Keratinocyte (primary cell): Measurements from ENCODE around the gene SLC39A13. TPM values are rescaled to one million over a fixed set of nuclear protein-coding genes. Genes with fewer than 3 reads are reported as not detected.

Experiments used
- DNase-seq: peaks from one replicate; pipeline ENCODE4 v3.0.0-alpha.2; 2011; ENCODE audit warnings: low read depth, missing footprints, low spot score
- FAIRE-seq: peaks from 2 replicates; lab custom pipeline; 2011; peaks lifted over from hg19 to GRCh38; lab: Jason Lieb, UNC
- H2AFZ ChIP-seq: 2 replicates; pipeline ENCODE4 v1.6.0; 2012; ENCODE audit warnings: low read length, control low read depth, inconsistent platforms; ENCODE audit not compliant: control insufficient read depth
- H3K27ac ChIP-seq: 2 replicates; pipeline ENCODE4 v1.5.1; 2011; ENCODE audit warnings: low read length; ENCODE audit not compliant: control insufficient read depth, insufficient read depth
- H3K27me3 ChIP-seq: 3 replicates; pipeline ENCODE4 v1.6.0; 2011; ENCODE audit warnings: low read length; ENCODE audit not compliant: control insufficient read depth, insufficient read depth; ENCODE audit errors: extremely low read depth
- H3K36me3 ChIP-seq, 2 experiments: 2 replicates in 1 of 2; 3 replicates in 1 of 2; pipeline ENCODE4 v1.5.1; 2011; ENCODE audit warnings: low read length in 2 of 2, mild to moderate bottlenecking in 1 of 2; ENCODE audit not compliant: control insufficient read depth in 2 of 2, insufficient read depth in 2 of 2; ENCODE audit errors: extremely low read depth in 1 of 2
- H3K4me1 ChIP-seq: 3 replicates; pipeline ENCODE4 v1.5.1; 2011; ENCODE audit warnings: low read length; ENCODE audit not compliant: control insufficient read depth, insufficient read depth; ENCODE audit errors: extremely low read depth
- H3K4me2 ChIP-seq: 3 replicates; pipeline ENCODE4 v1.6.0; 2011; ENCODE audit warnings: low read depth, low read length; ENCODE audit not compliant: control insufficient read depth, insufficient read depth; ENCODE audit errors: extremely low read depth
- H3K4me3 ChIP-seq, 3 experiments: fragments of 200-600 bp in 1 of 3; sonication (generic) in 1 of 3; 2 replicates in 2 of 3; 3 replicates in 1 of 3; pipeline ENCODE4 v1.5.1; 2011 to 2016; ENCODE audit warnings: low read length in 3 of 3, mild to moderate bottlenecking in 3 of 3, control low read depth in 2 of 3, inconsistent platforms in 1 of 3, low read depth in 1 of 3, mixed read lengths in 1 of 3, mixed run types in 1 of 3, moderate library complexity in 1 of 3; ENCODE audit not compliant: control insufficient read depth in 2 of 3, insufficient read depth in 2 of 3; ENCODE audit errors: extremely low read depth in 1 of 3
- H3K79me2 ChIP-seq: 2 replicates; pipeline ENCODE4 v1.6.0; 2012; ENCODE audit warnings: low read length; ENCODE audit not compliant: control insufficient read depth, insufficient read depth
- H3K9ac ChIP-seq: 3 replicates; pipeline ENCODE4 v1.6.0; 2011; ENCODE audit warnings: low read length; ENCODE audit not compliant: control insufficient read depth, insufficient read depth; ENCODE audit errors: extremely low read depth
- H3K9me1 ChIP-seq: 3 replicates; pipeline ENCODE4 v1.6.0; 2011; ENCODE audit warnings: low read length; ENCODE audit not compliant: control insufficient read depth, insufficient read depth; ENCODE audit errors: extremely low read depth
- H3K9me3 ChIP-seq: 2 replicates; pipeline ENCODE4 v1.5.1; 2012; ENCODE audit warnings: low read depth, low read length; ENCODE audit not compliant: control insufficient read depth
- H4K20me1 ChIP-seq: 3 replicates; pipeline ENCODE4 v1.6.0; 2011; ENCODE audit warnings: low read length; ENCODE audit not compliant: control insufficient read depth, insufficient read depth; ENCODE audit errors: extremely low read depth
- EZH2 ChIP-seq: IDR thresholded peaks from one replicate; pipeline ENCODE4 v1.6.1; 2012; ENCODE audit warnings: inconsistent platforms, mild to moderate bottlenecking, low read length, moderate library complexity
- dilution Hi-C: fragments of 300-500 bp; cut with MboI; formaldehyde crosslinking; loops from one replicate; pipeline ENCODE4 v1.7.0; 2020; ENCODE audit warnings: low sequenced_read_pairs; ENCODE audit not compliant: extremely low pct_ligation_motif_present
- polyA plus RNA-seq, 5 experiments: library from polyadenylated mRNA; depleted of rRNA in 3 of 5; stranded (reverse) in 3 of 5; stranded (forward) in 1 of 5; unstranded in 1 of 5; fragments of >200 nt; gene quantifications; 1 replicate in 1 of 5; 2 replicates in 3 of 5; 3 replicates in 1 of 5; pipeline versions ENCODE4 v1.2.1 to v1.2.3, GENCODE V29; 2011 to 2012; ENCODE audit warnings: missing spikeins in 2 of 5, low read depth in 1 of 5, low replicate concordance in 1 of 5
- TF ChIP-seq, protein P1 (sequence below), 3 experiments: IDR thresholded peaks in 1 of 3; conservative IDR thresholded peaks in 1 of 3; optimal IDR thresholded peaks in 1 of 3; 2 replicates in 2 of 3; 3 replicates in 1 of 3; pipeline versions ENCODE3 to v1.5.1; 2011; ENCODE audit warnings: low read length in 3 of 3, mild to moderate bottlenecking in 3 of 3, moderate library complexity in 2 of 3, control low read depth in 1 of 3, inconsistent platforms in 1 of 3; ENCODE audit not compliant: insufficient read depth in 2 of 3; ENCODE audit errors: extremely low read depth in 1 of 3

SLC39A13 gene
- polyA plus RNA-seq, 1 donor (not counting 4 experiments of a cell fraction or from before 2014, with no cell fraction given) = 35.3 TPM

DNA sequence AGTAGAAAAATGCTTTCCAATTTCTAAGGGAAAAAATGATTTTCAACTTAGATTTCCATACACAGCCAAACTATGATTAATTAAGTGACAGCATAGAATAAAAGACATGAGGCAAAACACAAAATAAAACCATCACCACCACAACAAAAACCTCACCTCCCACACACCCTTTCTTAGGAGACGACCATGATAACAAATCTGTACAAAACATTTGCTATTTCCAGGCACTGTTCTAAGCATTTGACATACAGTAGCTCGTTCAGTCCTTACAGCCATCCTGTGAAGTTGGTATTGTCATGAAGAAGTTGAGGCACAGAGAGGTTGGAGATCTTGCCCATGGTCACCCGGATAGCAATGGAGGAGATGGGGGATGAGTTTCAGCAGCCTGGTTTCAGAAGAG, 38.7 kb upstream of the SLC39A13 start:
- no peak overlapping the region for H3K4me3 ChIP-seq
- H4K20me1 ChIP-seq = no peaks in the 10 kb centered on the region
- no peak overlapping the region for H3K9ac ChIP-seq
- H3K36me3 ChIP-seq = no peaks in the 10 kb centered on the region
- no peak overlapping the region for H3K4me2 ChIP-seq
- H3K27me3 ChIP-seq = no peaks in the 10 kb centered on the region
- no peak overlapping the region for H3K27ac ChIP-seq
- dilution Hi-C loops = no loop called here
- no peaks in the 10 kb centered on the region for H3K9me3 ChIP-seq
- no peaks in the 10 kb centered on the region for H3K79me2 ChIP-seq
- no peak for DNase-seq
- peaks cover 5% of the 10 kb centered on the region for H3K4me1 ChIP-seq
- no peak for TF ChIP-seq EZH2
- TF ChIP-seq, protein P1, sequence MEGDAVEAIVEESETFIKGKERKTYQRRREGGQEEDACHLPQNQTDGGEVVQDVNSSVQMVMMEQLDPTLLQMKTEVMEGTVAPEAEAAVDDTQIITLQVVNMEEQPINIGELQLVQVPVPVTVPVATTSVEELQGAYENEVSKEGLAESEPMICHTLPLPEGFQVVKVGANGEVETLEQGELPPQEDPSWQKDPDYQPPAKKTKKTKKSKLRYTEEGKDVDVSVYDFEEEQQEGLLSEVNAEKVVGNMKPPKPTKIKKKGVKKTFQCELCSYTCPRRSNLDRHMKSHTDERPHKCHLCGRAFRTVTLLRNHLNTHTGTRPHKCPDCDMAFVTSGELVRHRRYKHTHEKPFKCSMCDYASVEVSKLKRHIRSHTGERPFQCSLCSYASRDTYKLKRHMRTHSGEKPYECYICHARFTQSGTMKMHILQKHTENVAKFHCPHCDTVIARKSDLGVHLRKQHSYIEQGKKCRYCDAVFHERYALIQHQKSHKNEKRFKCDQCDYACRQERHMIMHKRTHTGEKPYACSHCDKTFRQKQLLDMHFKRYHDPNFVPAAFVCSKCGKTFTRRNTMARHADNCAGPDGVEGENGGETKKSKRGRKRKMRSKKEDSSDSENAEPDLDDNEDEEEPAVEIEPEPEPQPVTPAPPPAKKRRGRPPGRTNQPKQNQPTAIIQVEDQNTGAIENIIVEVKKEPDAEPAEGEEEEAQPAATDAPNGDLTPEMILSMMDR (optimal IDR thresholded peaks at IDR 0.05 in 1 of 3, IDR thresholded peaks at IDR 0.05 in 1 of 3, conservative IDR thresholded peaks at IDR 0.05 in 1 of 3; ENCODE audit: extremely low read depth in 1 of 3, insufficient read depth in 2 of 3, low read length in 3 of 3) = no peak
- FAIRE-seq = no peak
- no peaks in the 10 kb centered on the region for H3K9me1 ChIP-seq
- H2AFZ ChIP-seq = no peak overlapping the region

DNA sequence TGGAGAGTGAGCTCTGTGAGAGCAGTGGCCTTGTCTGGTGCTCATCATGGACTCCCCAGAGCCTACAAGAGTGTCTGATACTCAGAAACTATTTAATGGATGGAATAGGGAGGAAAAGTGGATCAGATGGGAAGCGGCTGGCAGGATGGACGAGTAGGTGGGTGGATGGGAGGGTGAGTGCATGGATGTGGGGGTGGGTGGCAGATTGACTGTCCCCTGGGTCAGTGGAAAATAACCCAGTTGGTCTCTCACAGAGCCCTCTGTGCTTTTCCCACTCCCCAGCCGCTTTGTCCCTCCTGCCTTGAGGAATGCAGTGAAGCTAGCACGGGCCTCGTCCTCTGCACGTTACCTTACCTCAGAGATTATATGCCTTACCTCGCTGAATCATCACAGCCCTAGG, 36.0 kb upstream of the SLC39A13 start:
- no peaks in the 10 kb centered on the region for H3K36me3 ChIP-seq
- H3K27me3 ChIP-seq = no peaks in the 10 kb centered on the region
- no peaks in the 10 kb centered on the region for H3K9me1 ChIP-seq
- no peaks in the 10 kb centered on the region for H3K79me2 ChIP-seq
- H3K27ac ChIP-seq = no peak overlapping the region
- TF ChIP-seq, protein P1 (optimal IDR thresholded peaks at IDR 0.05 in 1 of 3, IDR thresholded peaks at IDR 0.05 in 1 of 3, conservative IDR thresholded peaks at IDR 0.05 in 1 of 3; ENCODE audit: extremely low read depth in 1 of 3, insufficient read depth in 2 of 3, low read length in 3 of 3) = no peak
- no peak for TF ChIP-seq EZH2
- no peak overlapping the region for H3K9ac ChIP-seq
- H3K4me2 ChIP-seq = no peak overlapping the region
- no peaks in the 10 kb centered on the region for H4K20me1 ChIP-seq
- FAIRE-seq (no peak), DNase-seq (no peak)
- H2AFZ ChIP-seq = no peak overlapping the region
- no peaks in the 10 kb centered on the region for H3K9me3 ChIP-seq
- H3K4me1 ChIP-seq = peaks cover 6% of the 10 kb centered on the region
- no peak overlapping the region for H3K4me3 ChIP-seq
- dilution Hi-C loops = no loop called here
